GM21423 (cell line): Measurements from ENCODE around the gene PDCL2.
A peak's percentile ranks its signal among the peaks of the same experiment; 100 is the strongest.
"Not testable (repeated sequence)": the region's sequence is repeated elsewhere in the genome, so short reads cannot be mapped to it uniquely, and the experiment has no call there.

Experiments
- ATAC-seq: cut with Tn5 transposase; IDR thresholded peaks from one replicate; pipeline ENCODE4 v1.9.1; 2021; ENCODE audit warnings: mild to moderate bottlenecking, moderate library complexity; ENCODE audit not compliant: unreplicated experiment

PDCL2 gene, protein sequence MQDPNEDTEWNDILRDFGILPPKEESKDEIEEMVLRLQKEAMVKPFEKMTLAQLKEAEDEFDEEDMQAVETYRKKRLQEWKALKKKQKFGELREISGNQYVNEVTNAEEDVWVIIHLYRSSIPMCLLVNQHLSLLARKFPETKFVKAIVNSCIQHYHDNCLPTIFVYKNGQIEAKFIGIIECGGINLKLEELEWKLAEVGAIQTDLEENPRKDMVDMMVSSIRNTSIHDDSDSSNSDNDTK

DNA sequence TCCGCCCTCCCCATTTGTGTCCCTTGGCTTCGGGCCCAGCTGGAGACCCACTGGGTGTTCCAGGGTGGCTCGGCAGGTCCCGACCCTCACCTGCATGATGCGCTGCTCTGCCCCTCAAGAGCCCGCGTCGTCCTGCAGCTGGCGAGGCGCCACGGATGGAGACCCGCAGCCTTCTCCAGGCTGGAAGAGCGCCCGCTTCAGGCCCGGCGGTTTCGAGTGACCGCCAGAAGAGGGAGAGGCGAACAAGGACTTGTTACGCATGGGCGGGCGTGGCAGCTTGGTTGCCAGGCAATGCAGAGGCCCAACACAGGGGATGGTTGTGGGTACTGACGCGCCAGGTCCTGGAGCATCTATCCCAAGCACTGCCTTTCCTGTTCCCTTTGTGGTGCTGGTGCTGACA, at the start of gene PDCL2:
TSS of gene PDCL2 (minus strand) at position 232 of the 400 bp plus-strand sequence. CDS start at position 96, 136 bp downstream.
- ATAC-seq, result no peak

DNA sequence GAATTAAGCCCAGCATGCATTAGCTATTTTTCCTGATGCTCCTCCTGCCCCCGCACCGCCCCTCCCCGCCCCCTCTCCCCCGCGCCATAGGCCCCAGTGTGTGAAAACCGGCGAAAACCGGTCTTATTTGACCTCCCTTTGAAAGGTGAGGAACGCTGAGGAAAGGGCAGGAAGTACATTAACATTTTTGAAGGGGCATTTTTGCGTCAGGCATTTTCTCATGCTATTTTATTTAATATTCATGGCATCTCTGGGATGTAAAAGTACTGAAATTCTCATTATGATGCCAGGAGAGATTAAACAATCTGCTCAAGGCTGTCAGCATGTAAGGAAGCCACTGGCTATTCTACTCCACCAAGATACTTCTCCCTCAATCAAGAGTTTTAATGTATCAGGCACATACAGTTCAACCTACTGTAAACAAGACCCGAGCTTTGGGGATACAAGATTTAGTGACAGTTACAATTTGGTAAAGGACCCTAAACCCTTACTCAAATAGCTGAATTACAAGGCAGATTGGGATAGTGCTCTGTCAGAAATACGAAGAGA, 45.3 kb upstream of the PDCL2 start:
- no peak for ATAC-seq

DNA sequence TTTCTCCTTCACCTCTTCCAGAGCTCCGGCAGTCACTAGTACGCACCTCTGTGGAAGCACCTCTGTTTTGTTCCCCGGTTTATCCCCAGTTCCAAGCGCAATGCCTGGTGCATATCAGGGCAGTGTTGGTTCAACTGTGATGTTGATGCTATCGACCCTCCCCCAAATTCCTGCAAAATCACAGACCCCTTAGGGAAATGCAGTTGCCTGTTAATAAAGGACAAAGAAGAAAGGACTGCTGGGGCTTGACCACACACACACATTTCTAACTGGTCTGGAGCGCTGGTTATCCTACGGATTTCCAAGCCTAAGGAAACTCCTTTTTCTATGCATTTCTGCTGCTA, 44.6 kb upstream of the PDCL2 start:
- no peak for ATAC-seq

DNA sequence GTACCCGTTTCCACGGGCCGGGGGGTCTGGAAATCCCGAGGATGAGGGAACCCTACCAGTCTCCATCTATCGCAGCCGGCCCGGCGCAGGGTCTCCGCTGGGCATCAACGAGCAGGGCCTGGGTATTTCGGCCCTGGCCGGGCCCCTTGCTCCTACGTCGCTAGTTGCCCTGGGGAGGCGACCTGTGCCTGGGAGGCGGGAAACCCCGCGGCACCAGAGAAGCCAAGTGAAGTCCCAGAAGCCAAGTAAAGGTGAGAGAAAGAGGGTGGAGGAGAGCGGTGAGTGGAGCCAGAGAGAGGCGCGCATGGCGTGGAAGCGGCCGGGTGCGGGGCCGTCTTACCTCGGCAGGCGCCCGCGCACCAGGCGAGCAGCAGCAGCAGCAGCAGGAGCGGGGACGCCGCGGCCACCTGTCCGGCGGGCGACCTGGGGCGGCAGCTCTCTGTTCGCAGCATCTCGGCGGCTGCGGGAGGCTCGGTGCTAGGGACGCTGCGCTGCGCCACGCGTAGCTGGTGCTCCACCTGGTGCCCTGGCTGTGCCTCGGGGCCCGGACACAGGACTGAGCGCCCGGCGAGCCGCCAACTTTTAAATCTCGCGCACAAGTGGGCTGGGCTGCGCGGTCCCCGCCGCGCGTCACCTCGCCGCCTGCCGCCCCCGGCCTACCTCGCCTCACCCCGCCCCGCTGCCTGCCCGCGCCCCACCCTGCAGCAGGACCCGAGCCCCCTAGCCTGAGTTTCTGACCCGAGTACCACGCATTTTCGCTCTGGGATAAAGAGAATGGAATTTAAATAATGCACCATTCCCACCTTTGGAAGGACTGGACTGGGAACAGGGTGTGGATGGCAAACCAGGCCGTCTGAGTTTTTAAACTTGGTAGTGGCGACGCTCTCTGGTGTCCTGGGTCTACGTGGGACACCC, 44.0 kb upstream of the PDCL2 start, which contains the start of gene NMU:
TSS of gene NMU (minus strand) at position 558 of the 915 bp plus-strand sequence. CDS start at position 452, 106 bp downstream.
- peak; percentile 76 for ATAC-seq

DNA sequence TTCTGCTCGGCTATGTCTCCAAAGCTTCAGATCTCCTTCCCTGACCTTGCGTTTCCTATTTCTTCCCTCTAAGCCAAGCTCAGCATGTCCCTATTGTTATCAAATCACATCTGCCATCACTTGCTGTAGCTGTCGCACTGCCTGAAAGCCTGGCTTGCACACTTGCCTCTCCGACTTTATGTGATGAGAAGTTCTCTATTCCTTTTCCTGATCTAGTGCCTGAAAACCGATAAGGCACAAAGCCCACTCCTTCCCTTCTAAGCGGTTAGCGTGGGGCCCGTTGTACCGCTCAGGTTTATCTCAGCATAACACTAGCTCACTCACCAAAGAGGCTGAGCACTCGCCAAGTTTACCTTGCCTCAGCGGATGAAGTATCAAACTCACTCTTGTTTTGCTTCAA, 43.2 kb upstream of the PDCL2 start:
- ATAC-seq, result no peak

DNA sequence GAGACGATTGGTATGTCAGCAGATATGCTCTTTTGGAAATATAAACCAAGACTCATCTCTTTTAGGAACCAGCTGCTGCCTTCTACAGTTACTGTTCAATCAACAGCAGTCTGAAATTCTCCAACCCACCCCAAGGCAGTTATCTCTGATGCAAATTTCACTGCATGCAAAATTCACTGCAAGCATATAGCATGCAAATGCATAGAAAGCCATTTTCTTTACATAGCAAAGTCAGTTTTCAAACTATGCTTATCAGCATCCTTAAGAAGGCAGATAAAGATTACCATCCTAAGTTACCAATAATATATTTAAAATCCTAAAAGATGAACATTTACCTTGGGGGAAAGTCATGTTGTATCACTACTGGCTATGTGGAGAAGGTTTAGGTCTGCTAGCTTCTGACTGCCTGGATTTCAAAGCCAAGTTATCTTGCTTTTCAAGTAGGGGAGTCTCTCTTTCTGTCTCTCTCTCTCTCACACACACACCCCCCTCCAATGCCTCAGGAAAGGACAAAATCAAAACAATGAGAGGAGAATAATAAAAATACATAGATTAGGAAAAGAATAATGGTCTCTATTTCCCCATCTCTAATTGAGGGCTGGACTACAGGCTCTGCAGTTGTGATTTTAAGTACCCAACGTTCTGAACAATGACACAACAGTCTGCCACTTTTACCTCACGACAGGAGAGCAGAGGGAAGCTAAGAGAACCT, 42.5 kb upstream of the PDCL2 start:
- ATAC-seq, result no peak

DNA sequence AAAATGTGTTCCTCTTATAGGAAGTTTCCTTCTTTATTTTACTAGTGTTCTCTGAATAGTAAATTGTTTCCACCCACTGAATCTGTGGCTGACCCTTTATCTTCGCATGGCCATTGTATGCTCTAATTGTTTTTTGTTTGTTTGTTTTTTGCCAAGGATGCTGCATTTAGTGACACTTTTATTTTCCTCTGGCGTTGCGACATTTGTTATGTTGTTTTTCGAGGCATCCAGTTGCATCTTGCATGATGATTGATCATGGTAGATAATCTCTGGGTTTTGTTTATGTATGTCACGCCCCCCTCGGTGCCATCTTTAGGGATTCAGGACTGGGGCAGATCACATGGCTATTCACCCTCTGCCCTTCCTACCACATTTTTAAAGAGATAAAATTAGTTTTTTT, 41.9 kb upstream of the PDCL2 start:
- ATAC-seq, result no peak

DNA sequence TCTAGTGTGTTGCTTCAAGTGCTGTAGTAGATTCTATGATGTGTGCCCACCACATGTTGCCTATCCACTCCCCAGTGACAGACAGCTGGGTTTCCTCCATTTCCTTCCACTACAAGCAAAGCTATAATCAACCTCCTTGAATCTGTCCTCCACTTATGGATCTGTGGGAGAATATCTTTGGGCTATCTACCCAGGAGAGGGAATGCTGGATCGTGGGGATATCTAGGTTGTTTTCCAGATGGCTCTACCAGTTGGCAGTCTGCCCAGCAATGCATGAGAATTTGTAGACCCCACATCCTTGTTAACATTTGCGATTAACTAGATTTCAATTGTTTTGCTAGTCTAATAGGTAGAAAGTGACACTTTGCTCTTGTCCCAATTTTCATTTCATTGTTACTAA, 33.8 kb upstream of the PDCL2 start:
- no peak for ATAC-seq

DNA sequence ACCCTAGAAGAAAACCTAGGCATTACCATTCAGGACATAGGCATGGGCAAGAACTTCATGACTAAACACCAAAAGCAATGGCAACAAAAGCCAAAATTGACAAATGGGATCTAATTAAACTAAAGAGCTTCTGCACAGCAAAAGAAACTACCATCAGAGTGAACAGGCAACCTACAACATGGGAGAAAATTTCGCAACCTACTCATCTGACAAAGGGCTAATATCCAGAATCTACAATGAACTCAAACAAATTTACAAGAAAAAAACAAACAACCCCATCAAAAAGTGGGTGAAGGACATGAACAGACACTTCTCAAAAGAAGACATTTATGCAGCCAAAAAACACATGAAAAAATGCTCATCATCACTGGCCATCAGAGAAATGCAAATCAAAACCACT, 32.0 kb upstream of the PDCL2 start:
- ATAC-seq, result not testable (repeated sequence)

DNA sequence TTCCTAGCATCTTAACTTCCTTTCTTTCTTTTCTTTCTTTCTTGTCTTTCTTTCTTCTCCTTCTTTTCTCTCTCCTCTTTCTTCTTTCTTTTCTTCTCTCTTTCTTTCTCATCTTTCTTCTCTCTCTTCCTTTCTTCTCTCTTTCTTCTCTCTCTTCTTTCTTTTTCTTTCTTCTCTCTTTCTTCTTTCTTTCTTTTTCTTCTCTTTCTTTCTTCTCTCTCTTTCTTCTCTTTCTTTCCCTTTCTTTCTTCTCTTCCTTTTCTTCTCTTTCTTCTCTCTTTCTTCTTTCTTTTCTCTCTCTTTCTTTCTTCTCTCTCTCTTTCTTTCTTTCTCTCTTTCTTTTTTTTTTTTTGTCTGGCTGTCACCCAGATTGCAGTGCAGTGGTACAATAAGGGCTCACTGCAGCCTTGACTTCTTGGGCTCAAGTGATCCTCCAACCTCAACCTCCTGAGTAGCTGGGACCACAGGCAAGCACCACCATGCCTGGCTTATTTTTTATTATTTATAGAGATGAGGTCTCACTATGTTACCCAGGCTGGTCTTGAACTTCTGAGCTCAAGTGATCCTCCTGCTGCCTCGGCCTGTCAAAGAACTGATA, 26.6 kb upstream of the PDCL2 start:
- no peak for ATAC-seq

DNA sequence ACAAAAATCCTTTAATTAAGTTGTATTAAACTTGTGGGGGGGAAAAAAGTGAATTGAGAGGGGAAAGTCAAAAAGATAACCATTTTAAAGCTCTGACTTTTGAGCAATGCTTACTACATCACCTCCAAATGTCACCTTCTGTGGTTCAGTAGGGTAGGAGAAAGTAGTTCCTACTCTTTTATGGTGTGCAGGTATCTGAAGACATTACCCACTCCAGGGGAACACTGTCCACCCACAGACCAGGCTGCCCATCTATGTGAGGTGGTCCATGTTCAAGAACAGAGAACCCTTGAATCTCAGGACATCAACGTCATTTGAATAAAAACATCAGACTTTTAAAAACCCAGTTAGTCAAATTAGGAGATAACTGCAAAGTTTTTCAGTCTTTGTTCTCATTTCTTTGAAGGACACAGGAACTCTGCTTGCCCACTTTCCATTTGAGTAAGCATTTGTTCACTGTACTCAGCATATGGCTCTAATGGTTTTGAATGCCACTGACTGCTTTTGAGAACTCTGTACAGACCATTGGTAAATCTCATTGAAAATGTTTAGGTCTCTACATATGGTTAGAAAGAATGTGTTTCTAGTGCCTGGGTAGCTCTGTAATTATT, 25.6 kb upstream of the PDCL2 start:
- peak; percentile 93 for ATAC-seq

DNA sequence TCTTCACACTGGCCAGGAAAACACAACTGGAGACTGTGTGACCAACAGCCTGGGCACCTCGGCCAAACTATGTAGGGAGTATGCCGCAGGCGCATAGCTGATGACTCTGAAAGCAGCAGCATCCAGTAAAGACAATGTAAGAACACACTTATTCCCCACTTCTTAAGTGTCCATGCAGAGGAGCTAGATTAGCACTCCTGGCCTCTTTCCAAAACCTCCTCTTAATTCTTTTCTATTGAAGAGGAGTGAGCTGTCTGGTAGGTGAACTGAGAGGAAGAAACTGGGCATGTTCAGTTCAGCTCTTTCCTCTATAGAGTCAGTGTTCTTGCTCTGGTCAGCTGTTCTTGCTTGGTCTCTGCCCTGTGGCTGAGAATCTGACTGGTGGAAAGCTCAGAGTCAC, 23.0 kb upstream of the PDCL2 start:
- ATAC-seq, result no peak

DNA sequence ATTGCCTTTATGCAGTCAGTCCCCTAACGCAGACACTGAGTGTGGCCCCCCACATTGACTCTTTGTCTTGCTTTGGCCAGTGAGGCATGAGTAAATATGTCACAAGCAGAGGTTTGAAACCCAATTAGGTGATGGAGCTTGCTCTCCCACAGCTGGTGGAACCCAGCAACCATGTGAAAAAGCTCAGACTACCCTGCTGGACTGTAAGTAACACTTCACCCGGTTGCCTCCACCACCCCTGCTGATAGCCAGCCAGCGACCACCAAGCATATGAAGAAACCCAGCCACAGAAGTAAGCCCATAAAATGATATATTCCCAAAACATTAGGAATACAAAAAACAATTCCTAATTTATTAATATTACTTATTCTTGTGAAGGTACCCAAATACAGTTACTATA, 21.6 kb upstream of the PDCL2 start:
- no peak for ATAC-seq

DNA sequence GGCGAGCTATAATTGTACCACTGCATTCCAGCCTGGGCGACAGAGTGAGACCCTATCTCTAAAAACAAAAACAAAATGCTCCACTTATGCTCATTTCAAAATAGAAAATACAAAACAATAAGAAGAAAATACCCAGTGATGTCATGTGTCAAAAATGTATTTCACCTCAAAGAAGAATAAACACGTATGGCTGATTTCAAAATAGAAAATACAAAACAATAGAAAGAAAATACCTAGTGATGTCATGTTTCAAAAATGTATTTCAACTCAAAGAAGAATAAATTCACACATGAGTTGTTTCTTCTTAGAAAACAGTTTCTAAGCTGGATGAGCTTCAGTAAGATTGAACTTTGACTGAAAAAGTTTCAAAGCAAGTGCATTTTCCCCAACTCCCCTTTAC, 20.3 kb upstream of the PDCL2 start:
- ATAC-seq, result no peak

DNA sequence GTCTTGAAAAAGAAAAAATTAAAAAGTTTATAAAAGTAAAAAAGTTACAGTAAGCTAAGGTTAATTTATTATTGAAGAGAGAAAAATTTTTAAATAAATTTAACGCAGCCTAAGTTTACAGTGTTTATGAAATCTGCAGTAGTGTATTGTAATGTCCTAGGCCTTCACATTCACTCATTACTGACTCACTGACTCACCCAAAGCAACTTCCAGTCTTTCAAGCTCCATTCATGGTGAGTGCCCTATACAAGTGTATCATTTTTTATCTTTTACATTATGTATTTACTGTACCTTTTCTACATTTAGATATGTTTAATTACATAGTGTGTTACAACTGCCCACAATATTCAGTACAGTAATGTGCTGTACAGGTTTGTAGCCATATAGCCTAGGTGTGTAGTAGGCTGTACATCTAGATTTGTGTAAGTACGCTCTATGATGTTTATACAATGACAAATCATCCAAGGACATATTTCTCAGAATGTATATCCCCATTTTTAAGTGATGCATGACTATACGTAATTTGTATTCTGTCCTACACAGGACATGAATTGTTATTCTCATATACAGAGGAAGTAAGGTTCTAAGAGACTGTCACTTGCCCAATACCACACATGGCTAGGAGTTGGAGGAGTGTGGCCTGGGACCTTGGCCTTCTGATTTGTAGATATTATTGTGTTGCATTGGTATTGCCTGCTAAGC, 19.5 kb upstream of the PDCL2 start:
- no peak for ATAC-seq

DNA sequence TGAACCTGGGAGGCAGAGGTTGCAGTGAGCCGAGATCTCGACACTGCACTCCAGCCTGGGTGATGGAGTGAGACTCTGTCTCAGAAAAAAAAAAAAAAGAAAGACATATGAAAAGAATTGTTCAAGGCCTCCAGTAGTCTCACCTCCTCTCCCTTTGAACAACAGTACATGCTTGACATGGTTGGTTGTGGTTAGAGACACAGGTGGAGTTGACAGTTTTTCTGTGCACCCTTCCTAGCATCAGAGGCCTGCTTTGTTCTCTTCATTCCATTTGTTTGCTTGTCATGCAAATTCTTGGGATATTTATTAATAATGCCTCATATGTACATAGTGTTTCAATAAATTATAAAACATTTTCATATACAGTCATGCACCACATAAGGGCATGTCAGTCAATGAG, 18.3 kb upstream of the PDCL2 start:
- ATAC-seq, result no peak

DNA sequence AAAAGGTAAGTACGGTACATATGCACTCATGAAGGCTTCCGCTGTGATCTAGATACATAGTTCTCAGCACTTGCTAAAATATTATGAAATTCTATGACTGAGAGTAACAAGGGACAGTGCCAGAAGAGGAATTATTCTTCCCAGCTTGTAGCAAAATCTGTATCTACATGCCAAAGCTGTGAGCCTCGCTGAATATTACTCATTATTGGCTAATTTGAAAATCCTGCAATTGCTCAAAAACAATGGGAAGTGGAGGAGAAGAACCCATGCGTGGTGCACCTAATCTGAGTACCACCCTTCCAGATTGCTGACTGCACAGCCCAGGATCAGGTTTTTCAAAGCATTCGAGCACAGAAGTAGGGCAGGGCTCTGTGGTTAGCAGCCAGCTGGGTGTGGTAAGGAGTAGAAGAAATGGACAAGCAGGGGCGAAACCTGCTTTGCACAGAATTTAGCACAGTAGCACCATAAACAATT, 17.4 kb upstream of the PDCL2 start:
- ATAC-seq, result no peak

DNA sequence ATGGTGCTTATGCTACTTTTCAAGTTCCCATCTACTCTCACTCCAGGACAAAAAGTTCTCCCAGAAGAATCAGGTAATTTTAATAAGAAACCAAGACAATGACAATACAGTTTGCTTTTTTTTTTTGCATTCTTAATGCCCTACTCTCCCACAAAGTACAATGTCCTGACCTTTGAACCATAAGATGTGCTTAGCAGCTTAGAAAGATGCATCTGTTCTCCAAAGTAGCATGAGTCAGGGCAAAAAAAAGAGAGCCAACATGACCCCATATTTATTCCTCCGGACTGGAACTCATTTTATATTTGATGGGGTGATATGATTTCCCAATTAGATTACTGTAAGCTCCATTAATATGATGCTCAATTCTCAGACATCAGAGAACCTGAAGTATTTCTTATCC, 16.5 kb upstream of the PDCL2 start:
- no peak for ATAC-seq

DNA sequence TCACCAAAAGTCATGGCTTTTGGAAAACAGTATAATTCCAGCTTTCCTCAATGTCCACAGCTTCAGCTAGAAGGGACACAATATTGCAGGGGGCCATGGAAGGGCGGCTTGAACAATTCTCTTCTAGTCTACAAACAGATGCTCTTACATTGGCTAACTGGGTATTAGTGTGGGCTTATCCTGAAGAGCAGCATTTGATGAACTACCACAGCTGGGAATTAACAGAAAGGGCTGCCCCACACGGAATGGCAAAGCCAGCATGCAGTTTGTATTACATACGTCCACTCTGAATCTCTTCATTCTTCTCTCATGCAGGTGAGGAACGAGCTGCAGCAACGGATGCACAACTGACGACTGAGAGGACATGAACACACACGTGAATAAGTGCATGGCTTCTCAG, 13.0 kb upstream of the PDCL2 start:
- ATAC-seq, result no peak

DNA sequence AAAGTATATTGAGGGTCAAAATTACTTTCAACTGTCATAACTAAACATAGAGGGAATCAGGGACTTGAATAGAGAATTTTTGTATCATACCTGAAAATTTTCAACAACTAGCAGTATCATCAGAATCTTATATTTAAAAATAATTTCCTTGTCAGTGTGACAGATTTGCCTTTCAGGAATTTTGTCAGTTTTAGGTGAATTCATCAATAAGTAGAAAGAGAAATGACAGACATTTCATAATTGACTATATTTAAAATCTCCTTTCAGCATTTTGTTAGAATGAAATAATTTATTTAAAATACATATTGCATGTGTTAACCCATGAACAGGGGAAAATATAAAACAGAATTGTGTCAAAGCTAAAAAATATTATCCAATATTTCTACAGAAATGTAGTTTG, 8.6 kb upstream of the PDCL2 start:
- no peak for ATAC-seq
